Measurements from ENCODE around the gene LYPD5. TPM values are rescaled to one million over a fixed set of nuclear protein-coding genes. Genes with fewer than 3 reads are reported as not detected.
A peak's percentile ranks its signal among the peaks of the same experiment; 100 is the strongest.

The LYPD5 gene
- total and polyA plus RNA-seq, 2 of the 13 experiments (the other 11 are each of a cell fraction or from before 2014, with no cell fraction given) = not detected

DNA sequence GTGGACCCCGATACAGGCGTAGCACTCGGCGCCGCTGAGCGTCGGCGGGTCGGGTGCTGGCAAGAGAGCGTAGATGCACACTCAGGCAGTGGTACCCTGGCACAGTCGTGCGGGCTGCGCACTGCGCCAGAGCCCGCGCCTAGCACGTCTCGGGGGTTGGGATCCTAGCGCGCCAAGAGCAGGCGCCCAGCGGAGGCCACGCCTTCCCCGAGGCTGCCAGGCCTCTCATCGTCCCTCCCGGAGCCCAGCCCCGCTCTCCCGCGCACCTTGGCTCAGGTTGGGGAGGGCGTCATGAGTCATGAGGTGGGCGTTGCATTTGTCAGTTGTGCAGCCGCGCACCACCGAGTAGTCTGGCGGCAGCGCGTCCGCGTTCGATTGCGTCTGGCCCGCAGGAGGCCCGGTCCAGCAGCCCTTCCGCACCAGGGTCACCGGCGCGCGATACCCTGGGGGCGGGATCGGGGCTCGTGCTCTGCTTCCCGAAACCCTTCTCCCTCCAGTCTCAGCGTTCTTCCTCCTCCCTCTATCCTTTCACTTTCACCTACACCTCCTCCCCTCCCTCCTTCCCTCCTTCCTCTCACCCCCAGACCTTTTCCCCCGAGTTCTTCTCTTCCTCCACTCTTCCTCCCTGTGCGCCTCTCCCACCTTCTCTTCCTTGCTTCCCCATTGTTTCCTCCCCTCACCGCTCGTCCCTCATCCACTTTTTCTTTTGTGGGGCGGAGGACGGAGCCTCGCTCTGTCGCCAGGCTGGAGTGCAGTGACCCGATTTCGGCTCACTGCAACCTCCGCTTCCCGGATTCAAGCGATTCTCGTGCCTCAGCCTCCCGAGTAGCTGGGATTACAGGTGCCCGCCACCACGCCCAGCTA, 3.5 kb downstream of the LYPD5 start:
- Histone ChIP-seq H3K4me3 (replicated peaks in 1 of 3; ENCODE audit: insufficient read depth in 1 of 3, low read depth in 2 of 3, low read length in 3 of 3) (peak overlapping the region in 2 of 3 experiments; percentile 31 to 48; a peak in 2 of 6 replicates), H3K4me1 (ENCODE audit: insufficient read depth, low read length) (no peaks in the 10 kb centered on the region), H3K4me2 (ENCODE audit: low read depth, low read length) (peak overlapping the region; percentile 56), H4K20me1 (ENCODE audit: insufficient read depth, low read length) (no peaks in the 10 kb centered on the region), H3K27me3 (ENCODE audit: control insufficient read depth in 1 of 2, insufficient read depth in 2 of 2, low read length in 2 of 2) (peaks cover 0 to 4% of the 10 kb centered on the region in 2 experiments; a peak in 3 of 5 replicates), H3K36me3 (replicated peaks in 1 of 2; ENCODE audit: control insufficient read depth in 1 of 2, insufficient read depth in 2 of 2, low read length in 2 of 2) (no peaks in the 10 kb centered on the region), H3K9ac (ENCODE audit: insufficient read depth, low read depth, low read length) (no peak overlapping the region), H3K79me2 (ENCODE audit: insufficient read depth, low read length) (no peaks in the 10 kb centered on the region), H3K27ac (ENCODE audit: extremely low read length, insufficient read depth, low read length) (no peak overlapping the region), H2AFZ (ENCODE audit: low read length) (no peak overlapping the region), H3K9me3 (ENCODE audit: low read length) (no peaks in the 10 kb centered on the region)
- POLR2A ChIA-PET = no interaction called here
- FAIRE-seq (no peak), DNase-seq (ENCODE audit: low spot score) (no peak), ATAC-seq (peak; percentile 67)
- WGBS (ENCODE audit: low lambda C conversion rate) = 67% methylated on average over 38 of the region's 70 CpGs
- in situ Hi-C loops (cut with HindIII; ENCODE audit: extremely low pct_ligation_motif_present, low pct_unique_long_range_greater_than_20kb) = no loop called here
- TF ChIP-seq HOXA3 (CRISPR knock-in tag; IDR thresholded peaks at IDR 0.05) = 0 out of 2 replicates have a peak, but pooled peaks have one; percentile 27
- TF ChIP-seq ZNF800 (CRISPR knock-in tag; IDR thresholded peaks at IDR 0.05) = peak; percentile 69; the same call in 1 of the 2 replicates
- peak; percentile 22 for TF ChIP-seq HNRNPLL (IDR thresholded peaks at IDR 0.05; ENCODE audit: low read depth, low read length, poor library complexity, severe bottlenecking)
- TF ChIP-seq ARHGAP35 (CRISPR knock-in tag; IDR thresholded peaks at IDR 0.05; ENCODE audit: borderline replicate concordance) = no peak
- TF ChIP-seq FOSL2 (CRISPR knock-in tag; IDR thresholded peaks at IDR 0.05) = peak; percentile 58
- TF ChIP-seq ZNF687 (CRISPR knock-in tag; IDR thresholded peaks at IDR 0.05) = peak; percentile 47
- no peak for TF ChIP-seq ZNF317 (CRISPR knock-in tag; IDR thresholded peaks at IDR 0.05)
- no TSS peak for BruUV-seq (replicated peaks)
- intact Hi-C loops (cut with micrococcal nuclease; ENCODE audit: unreplicated experiment) = no loop called here
- CTCF ChIA-PET (ENCODE audit: low intra/inter-chr PET ratio, low total read pairs) = no interaction called here

Measured in HepG2 (cell line).